H1 (cell line): ENCODE measurements around the gene ADAMTS14. TPM values are rescaled to one million over a fixed set of nuclear protein-coding genes. Genes with fewer than 3 reads are reported as not detected.

Source experiments
- BRCA1 ChIP-seq: IDR thresholded peaks from 2 replicates; pipeline ENCODE4 v1.6.1; 2012; ENCODE audit warnings: low read depth, low read length, improper control_type of control experiment
- RAD21 ChIP-seq, 2 experiments: IDR thresholded peaks in 1 of 2; conservative IDR thresholded peaks in 1 of 2; 2 replicates each; pipeline ENCODE4 v1.6.1; 2011; ENCODE audit warnings: low read depth in 2 of 2, low read length in 2 of 2, improper control_type of control experiment in 1 of 2, inconsistent platforms in 1 of 2, mild to moderate bottlenecking in 1 of 2, moderate library complexity in 1 of 2
- polyA plus RNA-seq, 7 experiments: library from polyadenylated mRNA; depleted of rRNA in 3 of 7; stranded (reverse) in 5 of 7; unstranded in 2 of 7; fragments of >200 nt in 5 of 7; fragments of 200-250 nt in 2 of 7; gene quantifications; 1 replicate in 5 of 7; 2 replicates in 1 of 7; 4 replicates in 1 of 7; pipeline versions ENCODE4 v1.2.1 to v1.2.3, GENCODE V29; 2011 to 2013; ENCODE audit warnings: missing spikeins in 2 of 7, mixed read lengths in 2 of 7
- total RNA-seq: library from RNA; stranded (reverse); fragmentation: NEBNext Ultra II Directional; extraction: Animal tissue kit (Norgen Biotek cat#: 25700); gene quantifications from 2 replicates; pipeline ENCODE4 v1.2.1, GENCODE V29; 2021

The ADAMTS14 gene
- total and polyA plus RNA-seq, 2 of the 8 experiments (the other 6 are each of a cell fraction or from before 2014, with no cell fraction given): 2.0 to 2.3 TPM

GRCh38 chr10:70689661-70690060 lies 17.4 kb downstream of the ADAMTS14 start (continued):
- TF ChIP-seq BRCA1 (no peak), RAD21 (IDR thresholded peaks at IDR 0.05 in 1 of 2, conservative IDR thresholded peaks at IDR 0.05 in 1 of 2; ENCODE audit: low read depth in 2 of 2, low read length in 2 of 2) (no peak)
